Measurements from ENCODE around the gene CCAR1. TPM values are rescaled to one million over a fixed set of nuclear protein-coding genes. Genes with fewer than 3 reads are reported as not detected.
"Not testable (repeated sequence)": the region's sequence is repeated elsewhere in the genome, so short reads cannot be mapped to it uniquely, and the experiment has no call there.

CCAR1 gene
- polyA plus RNA-seq, 1 experiment, result 61.4 TPM

DNA sequence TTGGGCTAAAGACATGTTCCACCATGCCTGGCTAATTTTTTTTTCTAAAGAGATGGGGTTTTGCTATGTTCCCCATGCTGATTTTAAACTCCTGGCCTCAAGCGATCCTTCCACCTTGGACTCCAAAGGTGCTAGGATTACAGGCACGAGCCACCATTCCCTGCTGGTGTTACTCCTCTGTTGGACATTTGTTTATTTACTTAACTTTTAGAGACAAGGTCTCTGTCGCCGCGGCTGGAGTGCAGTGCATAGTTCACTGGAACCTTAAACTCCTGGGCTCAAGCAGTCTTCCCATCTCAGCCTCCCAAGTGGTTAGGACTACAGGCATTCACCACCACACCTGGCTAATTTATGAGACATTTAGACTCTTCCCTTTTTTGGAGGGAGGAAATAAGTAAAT, 38.9 kb downstream of the CCAR1 start:
- H3K27me3 ChIP-seq (ENCODE audit: control insufficient read depth, insufficient read depth, low read length), result no peaks in the 10 kb centered on the region
- peaks cover 15% of the 10 kb centered on the region for H3K36me3 ChIP-seq (ENCODE audit: control insufficient read depth, insufficient read depth, low read length)
- CTCF ChIA-PET, result interaction anchor here (0.6 to 1.6 kb wide), 3 partner anchors 10 to 16 kb away, joined by 3 to 4 read pairs (median 3); no protein-coding TSS in a partner anchor
- DNase-seq (ENCODE audit: low read depth), result no peak
- TF ChIP-seq, protein P1, sequence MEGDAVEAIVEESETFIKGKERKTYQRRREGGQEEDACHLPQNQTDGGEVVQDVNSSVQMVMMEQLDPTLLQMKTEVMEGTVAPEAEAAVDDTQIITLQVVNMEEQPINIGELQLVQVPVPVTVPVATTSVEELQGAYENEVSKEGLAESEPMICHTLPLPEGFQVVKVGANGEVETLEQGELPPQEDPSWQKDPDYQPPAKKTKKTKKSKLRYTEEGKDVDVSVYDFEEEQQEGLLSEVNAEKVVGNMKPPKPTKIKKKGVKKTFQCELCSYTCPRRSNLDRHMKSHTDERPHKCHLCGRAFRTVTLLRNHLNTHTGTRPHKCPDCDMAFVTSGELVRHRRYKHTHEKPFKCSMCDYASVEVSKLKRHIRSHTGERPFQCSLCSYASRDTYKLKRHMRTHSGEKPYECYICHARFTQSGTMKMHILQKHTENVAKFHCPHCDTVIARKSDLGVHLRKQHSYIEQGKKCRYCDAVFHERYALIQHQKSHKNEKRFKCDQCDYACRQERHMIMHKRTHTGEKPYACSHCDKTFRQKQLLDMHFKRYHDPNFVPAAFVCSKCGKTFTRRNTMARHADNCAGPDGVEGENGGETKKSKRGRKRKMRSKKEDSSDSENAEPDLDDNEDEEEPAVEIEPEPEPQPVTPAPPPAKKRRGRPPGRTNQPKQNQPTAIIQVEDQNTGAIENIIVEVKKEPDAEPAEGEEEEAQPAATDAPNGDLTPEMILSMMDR (IDR thresholded peaks at IDR 0.05; ENCODE audit: insufficient read depth, low read depth, low read length), result no peak
- no peak overlapping the region for H3K4me3 ChIP-seq (ENCODE audit: low read depth, low read length)
- POLR2A ChIA-PET, result no interaction called here

- CTCF ChIA-PET; DNase-seq (ENCODE audit: low read depth); H3K27me3 ChIP-seq (ENCODE audit: control insufficient read depth, insufficient read depth, low read length); POLR2A ChIA-PET; H3K4me3 ChIP-seq (ENCODE audit: low read depth, low read length): not testable (repeated sequence)
- peaks cover 17% of the 10 kb centered on the region for H3K36me3 ChIP-seq (ENCODE audit: control insufficient read depth, insufficient read depth, low read length)
Observed at GRCh38 chr10:68767407-68767806, 46.4 kb downstream of the CCAR1 start.

GRCh38 chr10:68781613-68782574, 60.9 kb downstream of the CCAR1 start:
- DNase-seq (ENCODE audit: low read depth), result no peak
- TF ChIP-seq, protein P1 (IDR thresholded peaks at IDR 0.05; ENCODE audit: insufficient read depth, low read depth, low read length), result no peak
- H3K27me3 ChIP-seq (ENCODE audit: control insufficient read depth, insufficient read depth, low read length), result no peaks in the 10 kb centered on the region
- CTCF ChIA-PET, result interaction anchor here (0.8 kb wide), 1 partner anchor 31 kb away, joined by 3 read pairs; no protein-coding TSS in a partner anchor
- no peak overlapping the region for H3K4me3 ChIP-seq (ENCODE audit: low read depth, low read length)
- peaks cover 7% of the 10 kb centered on the region; the same call in 1 of the 2 replicates for H3K36me3 ChIP-seq (ENCODE audit: control insufficient read depth, insufficient read depth, low read length)
- POLR2A ChIA-PET, result no interaction called here

- Histone ChIP-seq H3K27me3 (ENCODE audit: control insufficient read depth, insufficient read depth, low read length) (no peaks in the 10 kb centered on the region), H3K4me3 (ENCODE audit: low read depth, low read length) (no peak overlapping the region), H3K36me3 (ENCODE audit: control insufficient read depth, insufficient read depth, low read length) (peaks cover 8% of the 10 kb centered on the region)
- DNase-seq (ENCODE audit: low read depth), result no peak
- ChIA-PET POLR2A (no interaction called here), CTCF (no interaction called here)
- TF ChIP-seq, protein P1 (IDR thresholded peaks at IDR 0.05; ENCODE audit: insufficient read depth, low read depth, low read length), result no peak
Observed at GRCh38 chr10:68784476-68784875, 63.4 kb downstream of the CCAR1 start.

GRCh38 chr10:68787813-68788212, 66.8 kb downstream of the CCAR1 start:
- POLR2A ChIA-PET, result no interaction called here
- peaks cover 8% of the 10 kb centered on the region for H3K36me3 ChIP-seq (ENCODE audit: control insufficient read depth, insufficient read depth, low read length)
- TF ChIP-seq, protein P1 (IDR thresholded peaks at IDR 0.05; ENCODE audit: insufficient read depth, low read depth, low read length), result no peak
- no peak overlapping the region for H3K4me3 ChIP-seq (ENCODE audit: low read depth, low read length)
- no peak for DNase-seq (ENCODE audit: low read depth)
- CTCF ChIA-PET, result interaction anchor here (0.6 to 1.8 kb wide), 2 partner anchors 112 to 117 kb away, joined by 3 to 6 read pairs; partner anchors contain the start of gene DDX50
- no peaks in the 10 kb centered on the region for H3K27me3 ChIP-seq (ENCODE audit: control insufficient read depth, insufficient read depth, low read length)
